SKM-1 treated with dmso at 0.1 percent for 144 hours (cell line): ENCODE results near the gene SV2B.
A peak's percentile ranks its signal among the peaks of the same experiment; 100 is the strongest.

ENCODE experiments used
- DNase-seq: peaks from one replicate; lab custom pipeline; 2025; ENCODE audit not compliant: unreplicated experiment; lab: John Stamatoyannopoulos, UW

Gene SV2B

GRCh38 chr15:91225741-91226140, 125.7 kb downstream of the SV2B start:
- no peak for DNase-seq

GRCh38 chr15:91227117-91227516, 127.1 kb downstream of the SV2B start:
- DNase-seq: no peak

- no peak for DNase-seq
These were observed 127.7 kb downstream of the SV2B start for GRCh38 chr15:91227766-91228165.

- DNase-seq: no peak
These were observed 128.3 kb downstream of the SV2B start for GRCh38 chr15:91228383-91228782.

- no peak for DNase-seq
These were observed 128.8 kb downstream of the SV2B start for GRCh38 chr15:91228890-91229289.

- no peak for DNase-seq
These were observed 131.6 kb downstream of the SV2B start for GRCh38 chr15:91231703-91232102.

- no peak for DNase-seq
These were observed 134.7 kb downstream of the SV2B start for GRCh38 chr15:91234759-91235158.

GRCh38 chr15:91235376-91235775, 135.3 kb downstream of the SV2B start:
- no peak for DNase-seq

- DNase-seq: no peak
These were observed 137.4 kb downstream of the SV2B start for GRCh38 chr15:91237445-91237844.

GRCh38 chr15:91238644-91239425, 138.8 kb downstream of the SV2B start:
- no peak for DNase-seq

- no peak for DNase-seq
These were observed 143.8 kb downstream of the SV2B start for GRCh38 chr15:91243826-91244225.

GRCh38 chr15:91244919-91245318, 144.9 kb downstream of the SV2B start:
- no peak for DNase-seq

GRCh38 chr15:91246998-91247397, 146.9 kb downstream of the SV2B start:
- no peak for DNase-seq

- DNase-seq: no peak
These were observed 149.5 kb downstream of the SV2B start for GRCh38 chr15:91249591-91249990.

GRCh38 chr15:91252322-91252721, 152.3 kb downstream of the SV2B start:
- no peak for DNase-seq

GRCh38 chr15:91252756-91253155, 152.7 kb downstream of the SV2B start:
- DNase-seq: no peak

GRCh38 chr15:91253605-91254004, 153.5 kb downstream of the SV2B start:
- DNase-seq: no peak

- DNase-seq: no peak
These were observed 154.7 kb downstream of the SV2B start for GRCh38 chr15:91254766-91255165.

- DNase-seq: peak; percentile 62
These were observed 155.7 kb downstream of the SV2B start for GRCh38 chr15:91255670-91256192.

GRCh38 chr15:91257746-91258414, 157.8 kb downstream of the SV2B start:
- DNase-seq: peak; percentile 11

- DNase-seq: peak; percentile 92
These were observed 158.3 kb downstream of the SV2B start for GRCh38 chr15:91258415-91258759.

- no peak for DNase-seq
These were observed 159.0 kb downstream of the SV2B start for GRCh38 chr15:91259077-91259476.
